Adrenal gland (tissue), 12 donors: ENCODE data around the gene UBAP2. TPM values are rescaled to one million over a fixed set of nuclear protein-coding genes. Genes with fewer than 3 reads are reported as not detected.

Experiments used
- DNase-seq, 7 donors: peaks; one replicate each; pipeline ENCODE4 v3.0.0-alpha.2; 2019 to 2020
- H3K27ac ChIP-seq, 5 donors: fragments of 200-600 bp; sonication (generic) in 4 of 5; 1 replicate in 3 of 5; 2 replicates in 2 of 5; pipeline versions ENCODE4 v1.5.1 to v1.8.0; 2016 to 2020; ENCODE audit warnings: mild to moderate bottlenecking in 1 of 5
- H3K27me3 ChIP-seq: fragments of 200-600 bp; 2 replicates; pipeline ENCODE4 v1.8.0; 2021
- H3K36me3 ChIP-seq, 2 donors: fragments of 200-600 bp; replicated peaks in 1 of 2; 1 replicate in 1 of 2; 2 replicates in 1 of 2; pipeline versions ENCODE4 v1.5.1 to v1.8.0; 2018 to 2022
- H3K4me1 ChIP-seq, 2 donors: fragments of 200-600 bp; replicated peaks in 1 of 2; 1 replicate in 1 of 2; 2 replicates in 1 of 2; pipeline versions ENCODE4 v1.5.1 to v1.8.0; 2018 to 2021
- H3K4me3 ChIP-seq, 4 donors: fragments of 200-600 bp; sonication (generic) in 3 of 4; one replicate each; pipeline ENCODE4 v1.5.1; 2016 to 2018
- H3K9me3 ChIP-seq, 3 donors: fragments of 200-600 bp; sonication (generic) in 1 of 3; replicated peaks in 1 of 3; 1 replicate in 2 of 3; 2 replicates in 1 of 3; pipeline versions ENCODE4 v1.5.1 to v1.8.0; 2016 to 2021
- POLR2A ChIP-seq, 2 donors: fragments of 450-650 bp; IDR thresholded peaks; one replicate each; pipeline ENCODE4 v1.6.1; 2017; ENCODE audit warnings: antibody characterized with exemption in 2 of 2, mild to moderate bottlenecking in 2 of 2, moderate library complexity in 1 of 2
- WGBS, 4 donors: extraction: QIAGEN DNeasy Blood & Tissue Kit in 2 of 4; methylation state at CpG; one replicate each; pipeline versions ENCODE4 v1.1.5 to v1.1.7; 2013 to 2017; 5-methylcytosine and 5-hydroxymethylcytosine counted together
- intact Hi-C, 2 donors: fragments of 100-400 bp; cut with DNase I; formaldehyde crosslinking; loops; one replicate each; pipeline versions ENCODE4 v1.14.1 to v1.15.0; 2022 to 2023
- polyA plus RNA-seq, 3 donors: library from polyadenylated mRNA; stranded (reverse); fragments of 200-250 nt in 2 of 3; fragments of 350-450 nt in 1 of 3; fragmentation: Illumina TruSeq in 1 of 3; extraction: RNeasy Lipid Tissue Mini Kit (QIAGEN cat#74804) in 1 of 3; gene quantifications; one replicate each; pipeline ENCODE4 v1.2.3, GENCODE V29; 2013 to 2014
- total RNA-seq, 9 donors: library from RNA; depleted of rRNA in 4 of 9; stranded (reverse); fragments of >200 nt in 4 of 9; fragments of 120-200 nt in 1 of 9; fragmentation: NEBNext Ultra II Directional in 1 of 9; extraction: Animal tissue kit (Norgen Biotek cat#: 25700) in 1 of 9; gene quantifications; one replicate each; pipeline versions ENCODE4 v1.1.0 to v1.2.4, GENCODE V29; 2013 to 2023
- TF ChIP-seq, protein P1 (sequence below), 6 experiments: fragments of 450-650 bp in 4 of 6; fragments of 200-600 bp in 2 of 6; sonication (generic) in 1 of 6; IDR thresholded peaks; 1 replicate in 5 of 6; 2 replicates in 1 of 6; pipeline versions ENCODE4 v1.5.1 to v1.8.0; 2016 to 2021; ENCODE audit warnings: antibody characterized with exemption in 6 of 6, mild to moderate bottlenecking in 2 of 6, moderate library complexity in 1 of 6
- donor health status: healthy with polysubstance abuse.
- donor health status: Bipolar disorder and iron deficiency.
- donor health status: DM: yes; HTN: yes; CAD: no.
- donor health status: DM: no; HTN: no; CAD: no.
- donor health status: DM: no; HTN: no; CAD: no.
- donor health status: DM: yes; HTN: yes; CAD: no.

UBAP2 gene
- total and polyA plus RNA-seq, 12 donors: 20.9 to 60.0 (median 37.8) TPM

GRCh38 chr9:34037626-34038025, 11.1 kb downstream of the UBAP2 start:
- WGBS, 4 donors: 81 to 93% (median 87%) methylated on average over 2 of the region's 2 CpGs
- TF ChIP-seq, protein P1, sequence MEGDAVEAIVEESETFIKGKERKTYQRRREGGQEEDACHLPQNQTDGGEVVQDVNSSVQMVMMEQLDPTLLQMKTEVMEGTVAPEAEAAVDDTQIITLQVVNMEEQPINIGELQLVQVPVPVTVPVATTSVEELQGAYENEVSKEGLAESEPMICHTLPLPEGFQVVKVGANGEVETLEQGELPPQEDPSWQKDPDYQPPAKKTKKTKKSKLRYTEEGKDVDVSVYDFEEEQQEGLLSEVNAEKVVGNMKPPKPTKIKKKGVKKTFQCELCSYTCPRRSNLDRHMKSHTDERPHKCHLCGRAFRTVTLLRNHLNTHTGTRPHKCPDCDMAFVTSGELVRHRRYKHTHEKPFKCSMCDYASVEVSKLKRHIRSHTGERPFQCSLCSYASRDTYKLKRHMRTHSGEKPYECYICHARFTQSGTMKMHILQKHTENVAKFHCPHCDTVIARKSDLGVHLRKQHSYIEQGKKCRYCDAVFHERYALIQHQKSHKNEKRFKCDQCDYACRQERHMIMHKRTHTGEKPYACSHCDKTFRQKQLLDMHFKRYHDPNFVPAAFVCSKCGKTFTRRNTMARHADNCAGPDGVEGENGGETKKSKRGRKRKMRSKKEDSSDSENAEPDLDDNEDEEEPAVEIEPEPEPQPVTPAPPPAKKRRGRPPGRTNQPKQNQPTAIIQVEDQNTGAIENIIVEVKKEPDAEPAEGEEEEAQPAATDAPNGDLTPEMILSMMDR (IDR thresholded peaks at IDR 0.05): no peak
- no peak for TF ChIP-seq POLR2A (IDR thresholded peaks at IDR 0.05)
- intact Hi-C loops: no loop called here
- no peak overlapping the region for H3K27ac ChIP-seq
- no peak for DNase-seq
- no peaks in the 10 kb centered on the region for H3K36me3 ChIP-seq
- no peak overlapping the region for H3K4me3 ChIP-seq
- H3K4me1 ChIP-seq: no peaks in the 10 kb centered on the region
- H3K27me3 ChIP-seq: no peaks in the 10 kb centered on the region
- no peaks in the 10 kb centered on the region for H3K9me3 ChIP-seq

GRCh38 chr9:34036625-34037024, 12.1 kb downstream of the UBAP2 start:
- 92 to 95% (median 95%) methylated on average over 4 to 5 of the region's 5 CpGs for WGBS, 4 donors
- H3K36me3 ChIP-seq: no peaks in the 10 kb centered on the region
- intact Hi-C loops: no loop called here
- no peak overlapping the region for H3K27ac ChIP-seq
- no peaks in the 10 kb centered on the region for H3K9me3 ChIP-seq
- DNase-seq: no peak
- H3K4me1 ChIP-seq: no peaks in the 10 kb centered on the region
- H3K27me3 ChIP-seq: no peaks in the 10 kb centered on the region
- TF ChIP-seq, protein P1 (IDR thresholded peaks at IDR 0.05): no peak
- no peak for TF ChIP-seq POLR2A (IDR thresholded peaks at IDR 0.05)
- no peak overlapping the region for H3K4me3 ChIP-seq

- Histone ChIP-seq H3K9me3 (no peaks in the 10 kb centered on the region), H3K36me3 (no peaks in the 10 kb centered on the region), H3K4me3 (no peak overlapping the region), H3K27me3 (no peaks in the 10 kb centered on the region), H3K4me1 (no peaks in the 10 kb centered on the region), H3K27ac (no peak overlapping the region)
- peak in 1 of 7 donors; percentile 6 for DNase-seq
- 48 to 51% (median 50%) methylated on average over 5 of the region's 5 CpGs for WGBS, 4 donors
- no peak for TF ChIP-seq POLR2A (IDR thresholded peaks at IDR 0.05)
- TF ChIP-seq, protein P1 (IDR thresholded peaks at IDR 0.05): no peak
- intact Hi-C loops: no loop called here
Measured at GRCh38 chr9:34035656-34036055, 13.0 kb downstream of the UBAP2 start.

GRCh38 chr9:34034698-34035065, 14.0 kb downstream of the UBAP2 start:
- H3K27ac ChIP-seq: no peak overlapping the region

More at GRCh38 chr9:34034698-34035065, 14.0 kb downstream of the UBAP2 start:
- intact Hi-C loops: no loop called here
- no peaks in the 10 kb centered on the region for H3K4me1 ChIP-seq
- no peak for TF ChIP-seq POLR2A (IDR thresholded peaks at IDR 0.05)
- TF ChIP-seq, protein P1 (IDR thresholded peaks at IDR 0.05): no peak
- no peaks in the 10 kb centered on the region for H3K27me3 ChIP-seq
- no peaks in the 10 kb centered on the region for H3K36me3 ChIP-seq
- no peaks in the 10 kb centered on the region for H3K9me3 ChIP-seq
- no peak overlapping the region for H3K4me3 ChIP-seq
- WGBS, 4 donors: 84 to 87% (median 87%) methylated on average over 6 of the region's 6 CpGs
- peak in 1 of 7 donors; percentile 15 for DNase-seq
